SK-N-SH (cell line): ENCODE measurements around the gene SPG21. TPM values are rescaled to one million over a fixed set of nuclear protein-coding genes. Genes with fewer than 3 reads are reported as not detected.

Experiments
- CTCF ChIA-PET: fragments of 300-600, 350-600 bp; formaldehyde crosslinking; extraction: SDS; loops from one replicate; lab custom pipeline; 2021; lab: Yijun Ruan, JAX
- POLR2A ChIA-PET: fragments of 350-600 bp; sonication (Branson Sonifier 250); formaldehyde crosslinking; extraction: SDS; loops from one replicate; lab custom pipeline; 2020; ENCODE audit warnings: antibody characterized with exemption, inconsistent platforms; lab: Yijun Ruan, JAX
- DNase-seq: peaks from one replicate; pipeline ENCODE4 v3.0.0; 2012
- H2AFZ ChIP-seq: fragments of 200-600 bp; sonication (generic); 2 replicates; pipeline ENCODE4 v1.8.1; 2016; ENCODE audit warnings: antibody characterized with exemption, mild to moderate bottlenecking, low read depth
- H3F3A ChIP-seq: fragments of 200-600 bp; sonication (generic); replicated peaks from 2 replicates; pipeline ENCODE3; 2016; ENCODE audit warnings: antibody characterized with exemption, mild to moderate bottlenecking; ENCODE audit not compliant: insufficient read depth
- H3K27ac ChIP-seq, 2 experiments: fragments of 200-500 bp in 1 of 2; fragments of 200-600 bp in 1 of 2; sonication (Bioruptor generic) in 1 of 2; sonication (generic), shearing (Covaris generic) in 1 of 2; 2 replicates each; pipeline versions ENCODE4 v1.5.1 to v1.6.1; 2014 to 2016; ENCODE audit warnings: low read depth in 2 of 2, inconsistent platforms in 1 of 2, low read length in 1 of 2, mild to moderate bottlenecking in 1 of 2, mixed read lengths in 1 of 2
- H3K27me3 ChIP-seq: fragments of 200-600 bp; sonication (generic), shearing (Covaris generic); 2 replicates; pipeline ENCODE4 v1.6.1; 2016; ENCODE audit warnings: mixed run types; ENCODE audit not compliant: insufficient read depth
- H3K36me3 ChIP-seq, 2 experiments: fragments of 200-500 bp in 1 of 2; fragments of 200-600 bp in 1 of 2; sonication (Bioruptor generic) in 1 of 2; sonication (generic) in 1 of 2; replicated peaks in 1 of 2; 2 replicates each; pipeline versions ENCODE3 to v1.5.1; 2014 to 2016; ENCODE audit warnings: low read length in 1 of 2, mild to moderate bottlenecking in 1 of 2; ENCODE audit not compliant: insufficient read depth in 2 of 2, control insufficient read depth in 1 of 2
- H3K4me1 ChIP-seq, 2 experiments: fragments of 200-500 bp in 1 of 2; fragments of 200-600 bp in 1 of 2; sonication (Bioruptor generic) in 1 of 2; sonication (generic), shearing (Covaris generic) in 1 of 2; 2 replicates each; pipeline versions ENCODE4 v1.5.1 to v1.6.1; 2014 to 2016; ENCODE audit warnings: low read depth in 1 of 2, low read length in 1 of 2, mixed run types in 1 of 2; ENCODE audit not compliant: insufficient read depth in 2 of 2, control insufficient read depth in 1 of 2
- H3K4me2 ChIP-seq: fragments of 200-600 bp; sonication (generic), shearing (Covaris generic); 2 replicates; pipeline ENCODE4 v1.6.1; 2017; ENCODE audit warnings: mixed run types
- H3K4me3 ChIP-seq, 2 experiments: fragments of 200-500 bp in 1 of 2; fragments of 200-600 bp in 1 of 2; sonication (Bioruptor generic) in 1 of 2; sonication (generic), shearing (Covaris generic) in 1 of 2; 2 replicates each; pipeline versions ENCODE4 v1.5.1 to v1.8.1; 2014 to 2016; ENCODE audit warnings: low read depth in 2 of 2, inconsistent platforms in 1 of 2, low read length in 1 of 2, mild to moderate bottlenecking in 1 of 2, mixed read lengths in 1 of 2, moderate library complexity in 1 of 2
- H3K79me2 ChIP-seq: fragments of 200-600 bp; sonication (generic); 2 replicates; pipeline ENCODE4 v1.8.1; 2017; ENCODE audit warnings: mild to moderate bottlenecking; ENCODE audit not compliant: insufficient read depth
- H3K9ac ChIP-seq: fragments of 200-600 bp; sonication (generic); 2 replicates; pipeline ENCODE4 v1.6.1; 2017; ENCODE audit warnings: mixed run types
- H3K9me2 ChIP-seq: fragments of 200-600 bp; sonication (generic); 2 replicates; pipeline ENCODE4 v1.6.1; 2017; ENCODE audit warnings: mixed run types
- H3K9me3 ChIP-seq: fragments of 200-600 bp; sonication (generic); 2 replicates; pipeline ENCODE4 v1.6.1; 2017; ENCODE audit warnings: mixed run types, mild to moderate bottlenecking, moderate library complexity
- H4K20me1 ChIP-seq: fragments of 200-600 bp; sonication (generic); 2 replicates; pipeline ENCODE4 v1.6.1; 2017; ENCODE audit warnings: mild to moderate bottlenecking, mixed run types; ENCODE audit not compliant: insufficient read depth
- MEF2A ChIP-seq: IDR thresholded peaks from 2 replicates; pipeline ENCODE4 v1.4.0; 2012; ENCODE audit warnings: low read depth, borderline replicate concordance
- MXI1 ChIP-seq: IDR thresholded peaks from 2 replicates; pipeline ENCODE4 v1.6.1; 2012; ENCODE audit warnings: mild to moderate bottlenecking, low read depth, low read length, improper control_type of control experiment
- NFIC ChIP-seq: IDR thresholded peaks from 2 replicates; pipeline ENCODE4 v1.4.0; 2012; ENCODE audit warnings: borderline replicate concordance
- PBX3 ChIP-seq: IDR thresholded peaks from 2 replicates; pipeline ENCODE4; 2012
- POLR2AphosphoS5 ChIP-seq: IDR thresholded peaks from 2 replicates; pipeline ENCODE4 v1.6.1; 2012; ENCODE audit warnings: low read depth, low read length
- RCOR1 ChIP-seq: fragments of 150-350 bp; IDR thresholded peaks from 2 replicates; pipeline ENCODE4 v1.6.1; 2017; ENCODE audit warnings: antibody characterized with exemption, low read length
- ZBTB33 ChIP-seq: IDR thresholded peaks from 2 replicates; pipeline ENCODE4 v1.4.0; 2012; ENCODE audit warnings: low read depth, borderline replicate concordance
- WGBS: methylation state at CpG from one replicate; pipeline ENCODE4 v1.1.6; 2017; ENCODE audit warnings: low lambda C conversion rate; 5-methylcytosine and 5-hydroxymethylcytosine counted together
- polyA plus RNA-seq, 3 experiments: library from polyadenylated mRNA; depleted of rRNA; stranded (reverse); fragments of >200 nt; gene quantifications; 2 replicates each; pipeline ENCODE4 v1.2.3, GENCODE V29; 2012

SPG21 gene
- polyA plus RNA-seq, 1 of the 3 experiments (the other 2 are of a cell fraction) = 56.5 TPM

- POLR2A ChIA-PET = no interaction called here
Observed at GRCh38 chr15:64916365-64916764, 73.3 kb downstream of the SPG21 start.

GRCh38 chr15:64915518-64916227 lies 74.0 kb downstream of the SPG21 start:
- no peaks in the 10 kb centered on the region for H3K9me2 ChIP-seq
- H3K4me3 ChIP-seq = no peak overlapping the region
- ChIA-PET CTCF (interaction anchor here (1.6 kb wide), 1 partner anchor 12 kb away, joined by 4 read pairs; no protein-coding TSS in a partner anchor), POLR2A (no interaction called here)
- H3K9me3 ChIP-seq = no peaks in the 10 kb centered on the region
- H3K27me3 ChIP-seq = no peaks in the 10 kb centered on the region
- H3K9ac ChIP-seq = no peak overlapping the region
- H3K36me3 ChIP-seq = no peaks in the 10 kb centered on the region
- no peaks in the 10 kb centered on the region for H4K20me1 ChIP-seq
- no peak overlapping the region for H3K4me2 ChIP-seq
- no peak for TF ChIP-seq MXI1
- no peak for TF ChIP-seq NFIC
- no peak for TF ChIP-seq POLR2AphosphoS5
- no peak for TF ChIP-seq MEF2A
- no peak overlapping the region for H2AFZ ChIP-seq
- no peak overlapping the region for H3K27ac ChIP-seq
- no peaks in the 10 kb centered on the region for H3K79me2 ChIP-seq
- H3F3A ChIP-seq = no peaks in the 10 kb centered on the region
- no peak for DNase-seq
- whole genome bisulfite sequencing = 93% methylated on average over 10 of the region's 13 CpGs
- H3K4me1 ChIP-seq = peaks cover 0 to 32% of the 10 kb centered on the region in 2 experiments; a peak in 2 of 4 replicates

More at GRCh38 chr15:64916365-64916764, 73.3 kb downstream of the SPG21 start:
- Histone ChIP-seq H3K9me2 (no peaks in the 10 kb centered on the region), H3K4me3 (no peak overlapping the region)
- TF ChIP-seq ZBTB33 = no peak
- TF ChIP-seq RCOR1 = no peak
- TF ChIP-seq PBX3 = no peak
- TF ChIP-seq, all 33 proteins: peak for 0
- CTCF ChIA-PET = interaction anchor here (1.6 kb wide), 1 partner anchor 12 kb away, joined by 4 read pairs; no protein-coding TSS in a partner anchor
- Histone ChIP-seq H3F3A (no peaks in the 10 kb centered on the region), H3K36me3 (no peaks in the 10 kb centered on the region), H3K27ac (no peak overlapping the region), H3K79me2 (no peaks in the 10 kb centered on the region), H3K4me1 (peaks cover 0 to 26% of the 10 kb centered on the region in 2 experiments; a peak in 1 of 4 replicates), H3K9ac (no peak overlapping the region), H2AFZ (no peak overlapping the region), H3K27me3 (no peaks in the 10 kb centered on the region), H3K9me3 (no peaks in the 10 kb centered on the region), H4K20me1 (no peaks in the 10 kb centered on the region), H3K4me2 (no peak overlapping the region)
- peak; percentile 4 for DNase-seq
- WGBS = 88% methylated on average over 2 of the region's 2 CpGs

Other genes starting within 250 kb of the SPG21 start
- 2.6 and 6.5 TPM in 2 replicates for gene RBPMS2, start 214.3 kb downstream of the SPG21 start, polyA plus RNA-seq (2012; rRNA removed)
- gene PIF1, start 164.3 kb downstream of the SPG21 start, polyA plus RNA-seq (2012; rRNA removed) = 12.1 and 12.4 TPM in 2 replicates
- gene PLEKHO2, start 148.0 kb downstream of the SPG21 start, polyA plus RNA-seq (2012; rRNA removed) = 6.8 and 7.8 TPM in 2 replicates
- gene ANKDD1A, start 78.0 kb downstream of the SPG21 start, polyA plus RNA-seq (2012; rRNA removed) = 7.2 and 8.6 TPM in 2 replicates
- gene MTFMT, start 39.7 kb upstream of the SPG21 start, polyA plus RNA-seq (2012; rRNA removed) = 12.1 and 12.7 TPM in 2 replicates
- gene SLC51B, start 55.5 kb upstream of the SPG21 start, polyA plus RNA-seq (2012; rRNA removed) = not detected in 2 replicates
- gene RASL12, start 78.1 kb upstream of the SPG21 start, polyA plus RNA-seq (2012; rRNA removed) = not detected in 2 replicates
- not detected in 2 replicates for gene KBTBD13, start 86.8 kb upstream of the SPG21 start, polyA plus RNA-seq (2012; rRNA removed)
- 1.8 and 1.9 TPM in 2 replicates for gene UBAP1L, start 125.3 kb upstream of the SPG21 start, polyA plus RNA-seq (2012; rRNA removed)
- gene PDCD7, start 143.9 kb upstream of the SPG21 start, polyA plus RNA-seq (2012; rRNA removed) = 15.3 and 17.5 TPM in 2 replicates
- 12.9 and 17.3 TPM in 2 replicates for gene CLPX, start 195.4 kb upstream of the SPG21 start, polyA plus RNA-seq (2012; rRNA removed)
- gene CILP, start 221.6 kb upstream of the SPG21 start, polyA plus RNA-seq (2012; rRNA removed) = 0.03 and 0.15 TPM in 2 replicates